GM12874 (cell line): ENCODE results near the gene SLC26A6.

Experiments used
- TF ChIP-seq, protein P1 (sequence below): IDR thresholded peaks from 2 replicates; pipeline ENCODE4 v1.5.1; 2011; ENCODE audit warnings: low read depth, mild to moderate bottlenecking, control low read depth, low read length, moderate library complexity; ENCODE audit not compliant: insufficient read depth

The SLC26A6 gene

GRCh38 chr3:48594417-48595049 lies 40.7 kb downstream of the SLC26A6 start:
- TF ChIP-seq, protein P1, sequence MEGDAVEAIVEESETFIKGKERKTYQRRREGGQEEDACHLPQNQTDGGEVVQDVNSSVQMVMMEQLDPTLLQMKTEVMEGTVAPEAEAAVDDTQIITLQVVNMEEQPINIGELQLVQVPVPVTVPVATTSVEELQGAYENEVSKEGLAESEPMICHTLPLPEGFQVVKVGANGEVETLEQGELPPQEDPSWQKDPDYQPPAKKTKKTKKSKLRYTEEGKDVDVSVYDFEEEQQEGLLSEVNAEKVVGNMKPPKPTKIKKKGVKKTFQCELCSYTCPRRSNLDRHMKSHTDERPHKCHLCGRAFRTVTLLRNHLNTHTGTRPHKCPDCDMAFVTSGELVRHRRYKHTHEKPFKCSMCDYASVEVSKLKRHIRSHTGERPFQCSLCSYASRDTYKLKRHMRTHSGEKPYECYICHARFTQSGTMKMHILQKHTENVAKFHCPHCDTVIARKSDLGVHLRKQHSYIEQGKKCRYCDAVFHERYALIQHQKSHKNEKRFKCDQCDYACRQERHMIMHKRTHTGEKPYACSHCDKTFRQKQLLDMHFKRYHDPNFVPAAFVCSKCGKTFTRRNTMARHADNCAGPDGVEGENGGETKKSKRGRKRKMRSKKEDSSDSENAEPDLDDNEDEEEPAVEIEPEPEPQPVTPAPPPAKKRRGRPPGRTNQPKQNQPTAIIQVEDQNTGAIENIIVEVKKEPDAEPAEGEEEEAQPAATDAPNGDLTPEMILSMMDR, result no peak

- TF ChIP-seq, protein P1, result no peak
Observed at GRCh38 chr3:48593337-48593736, 41.9 kb downstream of the SLC26A6 start.

DNA sequence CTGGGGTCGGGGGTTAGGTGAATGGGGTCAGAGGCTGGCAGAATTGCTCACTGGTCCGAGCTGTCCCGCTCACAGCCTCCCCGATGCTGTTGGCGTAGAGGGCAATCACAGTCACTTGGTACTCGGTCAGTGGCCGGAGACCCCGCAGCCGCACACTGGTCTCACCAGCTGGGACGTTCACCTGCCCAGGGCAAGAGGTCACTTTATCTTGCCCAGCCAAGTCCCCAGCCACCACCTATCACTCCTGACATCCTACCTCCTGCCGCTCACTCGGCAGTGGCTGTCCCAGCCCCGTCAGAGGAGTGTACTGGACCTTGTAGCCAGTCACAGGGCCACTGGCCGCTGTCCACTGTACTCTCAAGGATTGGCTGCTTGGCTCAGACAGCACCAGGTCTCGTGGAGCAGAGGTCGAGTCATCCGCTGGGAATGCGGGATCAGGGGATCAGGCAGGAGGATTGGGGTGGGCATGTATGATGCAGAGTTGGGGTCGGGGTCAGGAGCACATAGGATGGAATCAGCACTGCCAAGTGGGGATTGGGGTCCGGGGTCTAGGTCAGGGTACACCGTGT lies 42.7 kb downstream of the SLC26A6 start:
- TF ChIP-seq, protein P1, result no peak

GRCh38 chr3:48591886-48592518 lies 43.3 kb downstream of the SLC26A6 start:
- TF ChIP-seq, protein P1, result no peak

- TF ChIP-seq, protein P1, result no peak
Observed at GRCh38 chr3:48591436-48591835, 43.8 kb downstream of the SLC26A6 start.

DNA sequence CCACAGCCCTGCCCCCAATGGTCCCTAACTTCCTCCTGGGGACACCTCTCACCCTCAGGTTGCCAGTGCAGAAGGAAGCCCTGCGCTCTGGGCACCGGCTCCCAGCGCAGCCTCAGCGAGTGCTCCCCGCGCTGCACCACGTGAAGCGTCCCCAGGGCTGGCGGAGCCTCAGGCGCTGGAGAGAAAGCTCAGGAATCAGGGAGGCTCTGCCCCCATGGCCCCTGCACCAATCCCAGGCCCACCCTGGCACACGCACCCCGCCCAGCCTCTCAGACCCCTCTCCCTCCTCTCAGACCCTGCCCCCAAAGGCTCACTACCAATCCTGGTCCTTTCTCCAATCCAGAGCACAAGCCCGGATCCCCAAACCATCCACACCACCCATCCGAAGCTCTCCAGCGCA lies 47.0 kb downstream of the SLC26A6 start:
- TF ChIP-seq, protein P1, result no peak

DNA sequence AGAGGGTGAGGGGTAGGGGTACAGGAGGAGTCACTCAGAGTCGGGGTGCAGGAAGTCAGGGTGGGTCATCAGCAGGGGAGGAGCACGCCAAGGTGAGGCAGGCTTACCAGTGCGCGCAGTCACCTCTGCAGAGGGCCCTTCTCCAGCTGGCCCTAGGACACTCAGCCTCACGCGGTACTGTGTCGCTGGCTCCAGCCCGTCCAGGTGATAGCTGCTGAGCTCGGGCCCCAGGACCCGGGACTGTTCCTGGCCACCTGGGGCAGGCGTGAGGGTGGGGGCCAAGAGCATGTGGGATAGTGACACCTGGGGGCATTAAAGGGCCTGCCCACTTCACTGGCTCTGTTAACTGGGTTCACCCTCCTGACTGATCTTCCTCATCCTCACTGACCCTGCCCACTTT lies 47.6 kb downstream of the SLC26A6 start:
- TF ChIP-seq, protein P1, result no peak
